ENCODE data around the gene PLAC9. TPM values are rescaled to one million over a fixed set of nuclear protein-coding genes. Genes with fewer than 3 reads are reported as not detected.
"Not testable (repeated sequence)": the region's sequence is repeated elsewhere in the genome, so short reads cannot be mapped to it uniquely, and the experiment has no call there.

Gene PLAC9
- polyA plus RNA-seq, 1 experiment, result 19.3 TPM

GRCh38 chr10:80133206-80133605 lies 676 bp downstream of the PLAC9 start:
- no peak for DNase-seq (ENCODE audit: low read depth)
- CTCF ChIA-PET, result interaction anchor here (1.0 to 1.6 kb wide), 2 partner anchors 14 to 89 kb away, joined by 4 to 5 read pairs; no protein-coding TSS in a partner anchor
- Histone ChIP-seq H3K4me3 (ENCODE audit: low read depth, low read length) (peak overlapping the region; percentile 53), H3K27me3 (ENCODE audit: control insufficient read depth, insufficient read depth, low read length) (no peaks in the 10 kb centered on the region), H3K36me3 (ENCODE audit: control insufficient read depth, insufficient read depth, low read length) (no peaks in the 10 kb centered on the region)
- POLR2A ChIA-PET, result interaction anchor here (0.5 kb wide), 1 partner anchor 22 kb away, joined by 7 read pairs; no protein-coding TSS in a partner anchor
- TF ChIP-seq CTCF (IDR thresholded peaks at IDR 0.05; ENCODE audit: insufficient read depth, low read depth, low read length), result no peak

GRCh38 chr10:80133687-80134086 lies 1.2 kb downstream of the PLAC9 start:
- CTCF ChIA-PET, result interaction anchor here (1.0 to 1.6 kb wide), 2 partner anchors 14 to 89 kb away, joined by 4 to 5 read pairs; no protein-coding TSS in a partner anchor
- H3K27me3 ChIP-seq (ENCODE audit: control insufficient read depth, insufficient read depth, low read length); DNase-seq (ENCODE audit: low read depth); H3K36me3 ChIP-seq (ENCODE audit: control insufficient read depth, insufficient read depth, low read length): not testable (repeated sequence)
- peak overlapping the region; percentile 53 for H3K4me3 ChIP-seq (ENCODE audit: low read depth, low read length)
- POLR2A ChIA-PET, result interaction anchor here (0.5 kb wide), 1 partner anchor 23 kb away, joined by 7 read pairs; no protein-coding TSS in a partner anchor

GRCh38 chr10:80136134-80136571 lies 3.6 kb downstream of the PLAC9 start:
- TF ChIP-seq CTCF (IDR thresholded peaks at IDR 0.05; ENCODE audit: insufficient read depth, low read depth, low read length), result no peak
- CTCF ChIA-PET, result interaction anchor here (0.8 kb wide), 1 partner anchor 86 kb away, joined by 6 read pairs; no protein-coding TSS in a partner anchor
- DNase-seq (ENCODE audit: low read depth), result peak; percentile 66
- no peaks in the 10 kb centered on the region for H3K27me3 ChIP-seq (ENCODE audit: control insufficient read depth, insufficient read depth, low read length)
- no peaks in the 10 kb centered on the region for H3K36me3 ChIP-seq (ENCODE audit: control insufficient read depth, insufficient read depth, low read length)
- no peak overlapping the region for H3K4me3 ChIP-seq (ENCODE audit: low read depth, low read length)
- POLR2A ChIA-PET, result no interaction called here

- no peaks in the 10 kb centered on the region for H3K36me3 ChIP-seq (ENCODE audit: control insufficient read depth, insufficient read depth, low read length)
- no peak for DNase-seq (ENCODE audit: low read depth)
- TF ChIP-seq CTCF (IDR thresholded peaks at IDR 0.05; ENCODE audit: insufficient read depth, low read depth, low read length), result no peak
- H3K4me3 ChIP-seq (ENCODE audit: low read depth, low read length), result no peak overlapping the region
- ChIA-PET CTCF (no interaction called here), POLR2A (no interaction called here)
- H3K27me3 ChIP-seq (ENCODE audit: control insufficient read depth, insufficient read depth, low read length), result no peaks in the 10 kb centered on the region
These were observed 4.7 kb downstream of the PLAC9 start for GRCh38 chr10:80137031-80137862.

GRCh38 chr10:80137920-80138319 lies 5.4 kb downstream of the PLAC9 start:
- H3K4me3 ChIP-seq (ENCODE audit: low read depth, low read length), result no peak overlapping the region
- CTCF ChIA-PET, result no interaction called here
- no peak for TF ChIP-seq CTCF (IDR thresholded peaks at IDR 0.05; ENCODE audit: insufficient read depth, low read depth, low read length)
- no peaks in the 10 kb centered on the region for H3K36me3 ChIP-seq (ENCODE audit: control insufficient read depth, insufficient read depth, low read length)
- no peaks in the 10 kb centered on the region for H3K27me3 ChIP-seq (ENCODE audit: control insufficient read depth, insufficient read depth, low read length)
- POLR2A ChIA-PET, result no interaction called here
- no peak for DNase-seq (ENCODE audit: low read depth)

Measured in BJ (cell line).